HG03097 (cell line): ENCODE measurements around the gene SUN2.

ENCODE experiments used
- ATAC-seq: cut with Tn5 transposase; IDR thresholded peaks from one replicate; pipeline ENCODE4 v1.9.1; 2021; ENCODE audit not compliant: unreplicated experiment, low FRiP score

The SUN2 gene

DNA sequence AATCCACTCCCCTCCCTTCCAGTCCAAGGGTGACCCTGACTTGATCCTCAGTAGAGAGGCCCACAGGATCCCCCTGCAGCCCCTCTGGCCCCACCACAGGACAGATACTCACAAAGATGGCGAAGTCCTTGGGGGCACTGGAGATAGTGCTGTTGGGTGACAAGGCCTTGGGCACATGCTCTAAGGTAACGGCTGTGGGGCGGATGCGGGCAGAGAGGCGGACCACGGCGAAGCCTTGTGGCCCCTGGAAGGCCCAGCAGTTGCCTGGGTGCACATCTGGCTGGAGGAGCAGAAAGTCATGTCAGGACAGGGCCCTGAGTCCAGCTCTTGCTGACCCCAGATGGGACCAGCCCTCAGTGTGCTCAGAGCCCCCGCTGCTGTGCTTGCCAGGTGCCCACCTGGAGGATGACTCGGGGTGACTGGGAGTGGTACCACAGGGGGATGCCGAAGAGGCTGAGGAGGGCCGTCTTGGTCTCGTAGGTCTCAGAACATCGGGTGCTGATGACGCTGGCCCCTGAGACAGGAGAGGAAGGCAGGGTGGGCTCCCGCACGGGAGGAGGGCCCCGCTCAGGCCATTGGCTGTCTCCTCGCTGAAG, 17.2 kb downstream of the SUN2 start:
- ATAC-seq: no peak

- no peak for ATAC-seq
Measured at GRCh38 chr22:38737302-38738060, 18.3 kb downstream of the SUN2 start.

DNA sequence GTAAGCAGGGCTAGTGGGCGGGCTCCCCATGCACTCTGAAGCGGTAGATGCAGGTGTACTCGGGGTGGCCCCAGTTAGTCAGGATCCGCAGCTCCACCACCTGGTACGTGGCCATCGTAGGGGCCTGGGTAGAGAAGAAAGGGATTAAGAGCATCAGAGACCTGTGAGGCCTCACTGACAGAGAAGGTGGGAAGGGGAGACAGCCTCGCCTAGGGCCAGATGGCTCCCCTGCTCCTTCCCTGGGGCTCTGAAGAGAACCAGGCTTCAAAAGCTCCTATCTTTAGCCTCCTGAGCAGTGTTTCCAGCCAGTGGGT, 19.6 kb downstream of the SUN2 start:
- ATAC-seq: no peak

DNA sequence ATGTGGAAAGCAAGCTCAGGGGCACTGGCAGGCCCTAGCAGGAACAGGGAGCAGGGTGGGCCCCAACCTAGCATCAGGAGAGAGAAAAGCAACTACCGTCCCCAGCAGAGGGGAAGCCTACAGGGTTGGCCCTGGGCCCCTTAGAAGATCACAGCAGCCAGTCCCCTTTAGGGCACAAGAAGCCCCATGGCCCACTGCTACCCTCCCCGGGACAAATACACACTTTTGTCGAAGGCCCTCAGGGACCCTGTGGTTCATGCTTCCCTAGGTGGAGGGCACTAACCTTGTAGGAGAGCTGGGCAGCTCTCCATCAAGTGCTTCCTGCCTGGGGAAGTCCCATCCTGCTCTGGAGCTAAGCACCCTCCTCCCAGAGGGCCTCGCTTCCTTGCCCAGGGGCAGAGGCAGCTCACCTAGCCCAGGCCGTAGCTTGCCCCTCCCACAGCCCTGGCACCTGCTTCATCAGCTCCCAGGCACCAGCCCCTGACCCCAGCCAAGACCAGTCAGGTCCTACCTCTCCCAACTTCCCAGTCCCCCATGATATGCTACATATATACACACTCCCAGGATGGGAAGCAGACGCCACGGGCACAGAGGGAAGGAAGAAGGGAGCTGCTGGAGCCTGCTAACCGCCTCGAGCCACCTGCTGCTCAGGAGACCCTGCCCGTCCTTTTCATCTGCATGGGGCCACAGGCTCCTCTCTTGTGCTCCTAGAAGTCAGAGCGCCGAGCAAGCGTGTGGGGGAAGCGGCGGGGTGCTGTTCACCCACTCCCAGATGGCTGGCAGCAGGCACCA, 20.1 kb downstream of the SUN2 start:
- no peak for ATAC-seq

DNA sequence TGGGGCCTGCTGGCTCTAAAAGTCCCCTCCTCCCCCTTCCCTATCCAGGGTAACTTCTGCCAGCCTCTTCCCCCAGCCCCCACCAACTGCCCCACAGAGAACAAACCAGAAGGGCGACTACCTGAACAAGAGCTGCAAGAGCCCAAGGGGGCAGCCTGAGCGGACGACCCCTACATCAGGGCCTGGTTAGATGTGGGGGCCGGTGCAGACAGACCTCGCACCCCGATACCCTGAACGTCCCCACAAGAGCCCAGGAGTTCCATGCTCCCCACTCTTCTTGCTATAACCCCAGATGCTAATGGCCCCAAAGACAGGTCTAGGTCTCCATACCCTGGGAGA, 20.7 kb downstream of the SUN2 start:
- no peak for ATAC-seq

- no peak for ATAC-seq
Measured at GRCh38 chr22:38734421-38735100, 21.2 kb downstream of the SUN2 start.

DNA sequence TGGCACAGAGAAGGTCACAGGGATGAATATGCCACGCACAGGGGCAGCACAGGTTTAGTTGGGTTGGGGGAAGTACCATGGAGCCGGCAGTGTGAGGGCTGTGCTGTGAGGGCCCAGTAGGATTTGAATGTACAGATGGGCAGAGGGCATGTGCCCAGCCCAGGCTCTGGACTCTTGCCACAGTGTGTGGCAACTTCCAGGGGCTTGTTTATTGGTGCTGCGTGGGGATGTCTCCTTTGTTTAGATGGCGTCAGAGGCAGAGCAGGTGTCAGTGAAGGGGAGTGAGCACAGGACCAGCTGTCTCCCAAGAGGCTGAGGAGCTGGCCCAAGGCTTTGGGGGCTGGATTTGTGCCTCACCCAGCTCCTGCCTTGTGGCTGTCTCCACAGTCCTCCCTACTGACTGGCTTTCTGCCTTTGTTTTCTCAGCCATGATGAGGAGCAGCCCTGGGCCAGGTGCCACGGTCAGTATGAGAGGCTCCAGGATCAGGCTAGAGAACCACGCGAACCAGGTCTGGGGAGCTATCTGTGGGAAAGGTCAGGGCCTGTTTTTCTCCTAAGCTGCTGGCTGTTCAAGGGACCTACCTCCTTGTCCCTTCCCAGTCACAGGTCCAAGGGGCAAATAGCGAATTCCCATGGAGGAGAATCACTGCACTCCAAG, 21.9 kb downstream of the SUN2 start:
- ATAC-seq: no peak

- ATAC-seq: no peak
Measured at GRCh38 chr22:38733329-38733723, 22.5 kb downstream of the SUN2 start.

GRCh38 chr22:38732251-38732815, 23.5 kb downstream of the SUN2 start:
- ATAC-seq: no peak

DNA sequence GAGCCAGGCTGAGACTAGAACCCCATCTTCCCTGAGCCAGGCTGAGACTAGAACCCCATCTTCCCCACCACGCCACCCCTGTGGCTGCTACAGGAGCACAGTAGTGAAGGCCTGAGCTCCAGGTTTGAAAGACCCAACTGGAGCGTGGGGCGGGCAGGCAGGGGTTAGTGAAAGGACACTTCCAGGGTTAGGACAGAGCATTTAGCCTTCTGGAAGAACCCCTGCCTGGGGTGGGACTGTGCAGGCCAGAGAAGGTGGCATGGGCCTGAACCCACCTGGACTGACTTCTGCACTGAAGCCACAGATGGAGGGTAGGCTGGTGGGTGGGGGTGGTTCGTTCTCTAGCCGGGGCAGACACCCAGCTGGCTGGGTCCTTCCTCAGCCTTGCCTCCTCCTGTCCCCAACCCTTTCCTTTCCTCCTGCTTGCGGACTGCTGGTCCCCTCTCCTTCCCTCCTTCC, 24.1 kb downstream of the SUN2 start:
- ATAC-seq: no peak

DNA sequence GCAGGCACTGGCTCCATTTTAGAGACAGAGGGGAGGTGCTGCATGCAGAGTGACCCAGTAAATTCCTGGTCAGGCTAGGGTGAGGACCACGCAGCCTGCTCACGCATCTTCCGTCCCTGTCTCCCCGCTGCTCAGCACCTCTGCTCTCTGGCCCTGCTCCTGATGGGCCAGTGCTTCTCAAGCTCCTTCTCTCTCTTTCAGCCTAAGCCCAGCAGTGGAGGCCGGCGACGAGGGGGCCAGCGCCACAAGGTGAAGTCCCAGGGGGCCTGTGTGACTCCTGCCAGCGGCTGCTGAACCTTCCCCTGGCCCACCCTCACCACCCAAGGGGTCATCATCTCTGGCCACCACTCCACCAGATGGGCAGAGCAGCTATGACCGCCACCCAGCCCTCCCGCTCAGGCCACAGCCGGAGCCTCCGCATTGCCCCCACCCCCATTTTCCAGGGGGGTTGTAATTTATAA, 25.4 kb downstream of the SUN2 start:
- no peak for ATAC-seq

- ATAC-seq: no peak
Measured at GRCh38 chr22:38729946-38730345, 25.9 kb downstream of the SUN2 start.

GRCh38 chr22:38728871-38729796, 26.7 kb downstream of the SUN2 start:
- no peak for ATAC-seq

- ATAC-seq: no peak
Measured at GRCh38 chr22:38727530-38728451, 28.0 kb downstream of the SUN2 start.

DNA sequence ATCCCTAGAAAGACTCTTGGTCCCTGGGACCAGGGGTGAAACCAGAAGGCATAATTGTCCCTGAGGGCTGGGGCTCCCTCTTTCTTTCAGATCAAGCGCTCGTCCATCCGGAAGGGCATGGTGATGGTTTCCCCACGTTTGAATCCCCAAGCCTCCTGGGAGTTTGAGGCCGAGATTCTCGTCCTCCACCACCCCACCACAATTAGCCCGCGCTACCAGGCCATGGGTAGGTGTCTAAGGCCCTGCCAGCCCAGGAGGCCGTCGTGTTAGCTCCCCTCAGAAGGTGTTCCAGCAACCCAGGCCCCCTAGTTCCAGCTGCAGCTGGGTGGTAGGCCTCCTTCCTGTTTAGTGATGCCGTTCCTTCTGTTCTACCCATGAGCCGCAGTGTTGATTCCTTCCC, 28.7 kb downstream of the SUN2 start:
- no peak for ATAC-seq

- no peak for ATAC-seq
Measured at GRCh38 chr22:38725900-38726655, 29.7 kb downstream of the SUN2 start.

DNA sequence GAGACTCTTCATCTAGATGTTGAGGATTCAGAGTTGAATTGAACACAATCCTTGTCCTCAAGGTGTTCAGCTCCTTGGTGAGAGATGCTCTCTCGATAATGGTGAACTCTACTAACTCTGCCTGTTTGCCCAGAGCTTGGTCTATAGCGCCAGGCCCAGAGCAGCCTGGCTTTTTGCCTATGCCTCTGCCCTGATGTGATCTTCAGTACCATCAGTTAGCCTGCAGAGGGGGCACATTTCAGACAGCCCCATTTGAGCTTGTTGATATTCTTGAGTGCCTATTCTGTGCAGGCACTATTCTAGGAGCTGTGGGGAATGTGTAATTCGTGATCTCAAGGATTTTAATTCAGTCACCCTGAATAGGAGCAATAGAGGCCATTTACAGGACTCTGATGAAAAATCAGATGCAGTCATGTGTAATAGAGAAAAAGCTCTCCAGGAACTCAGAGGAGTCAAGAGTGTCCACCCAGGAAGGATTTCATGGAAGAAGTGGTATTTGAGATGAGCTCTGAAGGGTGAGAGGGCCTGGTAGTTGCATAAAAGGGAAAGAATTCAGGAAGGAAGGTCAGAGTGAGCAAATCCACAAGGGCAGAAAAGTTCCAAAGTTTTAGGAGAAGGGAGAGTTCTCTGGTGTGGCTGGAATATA, 30.7 kb downstream of the SUN2 start:
- no peak for ATAC-seq
